Right lobe of liver (tissue), 6 donors: ENCODE results near the gene KRT71. TPM values are rescaled to one million over a fixed set of nuclear protein-coding genes. Genes with fewer than 3 reads are reported as not detected.
"Not testable (repeated sequence)": the region's sequence is repeated elsewhere in the genome, so short reads cannot be mapped to it uniquely, and the experiment has no call there.

Experiments used
- ATAC-seq, 4 donors: fragments of 200-7000 bp; cut with Tn5 transposase; one replicate each; pipeline ENCODE4 v1.9.1; 2020; ENCODE audit warnings: mild to moderate bottlenecking in 4 of 4, moderate library complexity in 4 of 4
- DNase-seq, 3 donors: peaks; one replicate each; pipeline ENCODE4 v3.0.0-alpha.2; 2020
- H3K27ac ChIP-seq, 3 donors: fragments of 200-600 bp; one replicate each; pipeline ENCODE4 v1.8.0; 2022
- H3K27me3 ChIP-seq, 2 donors: fragments of 200-600 bp; one replicate each; pipeline ENCODE4 v1.8.0; 2022
- H3K36me3 ChIP-seq, 4 donors: fragments of 200-600 bp; sonication (generic) in 1 of 4; one replicate each; pipeline versions ENCODE4 v1.5.1 to v1.8.0; 2017 to 2022; ENCODE audit warnings: control low read depth in 1 of 4
- H3K4me1 ChIP-seq, 4 donors: fragments of 200-600 bp; sonication (generic) in 1 of 4; one replicate each; pipeline versions ENCODE4 v1.5.1 to v1.8.0; 2017 to 2022; ENCODE audit warnings: control low read depth in 1 of 4
- H3K4me3 ChIP-seq, 3 donors: fragments of 200-600 bp; one replicate each; pipeline ENCODE4 v1.8.0; 2022
- H3K9me3 ChIP-seq, 4 donors: fragments of 200-600 bp; sonication (generic) in 1 of 4; one replicate each; pipeline versions ENCODE4 v1.5.1 to v1.8.0; 2017 to 2022; ENCODE audit warnings: control low read depth in 1 of 4
- CTCF ChIP-seq, 4 donors: fragments of 200-600 bp in 3 of 4; fragments of 450-650 bp in 1 of 4; IDR thresholded peaks; one replicate each; pipeline versions ENCODE4 v1.5.1 to v1.8.0; 2016 to 2022; ENCODE audit warnings: antibody characterized with exemption in 4 of 4, mild to moderate bottlenecking in 2 of 4
- POLR2A ChIP-seq: fragments of 450-650 bp; IDR thresholded peaks from one replicate; pipeline ENCODE4 v1.6.1; 2017; ENCODE audit warnings: antibody characterized with exemption, mild to moderate bottlenecking
- WGBS: methylation state at CpG from one replicate; pipeline ENCODE4 v1.1.6; 2018; ENCODE audit warnings: low coverage, low lambda C conversion rate; ENCODE audit not compliant: insufficient coverage; ENCODE audit errors: missing lambda C conversion rate; 5-methylcytosine and 5-hydroxymethylcytosine counted together
- intact Hi-C, 2 donors: fragments of 100-400 bp; cut with DNase I; formaldehyde crosslinking; loops; one replicate each; pipeline versions ENCODE4 v1.11.2 to v1.14.1; 2022
- total RNA-seq, 6 experiments: library from RNA; depleted of rRNA in 2 of 6; stranded (reverse); fragments of >200 nt in 2 of 6; fragmentation: NEBNext Ultra II Directional in 3 of 6; extraction: Animal tissue kit (Norgen Biotek cat#: 25700) in 3 of 6; gene quantifications; one replicate each; pipeline versions ENCODE4 v1.1.0 to v1.2.4, GENCODE V29; 2016 to 2023
- donor health status: DM: no; HTN: yes; CAD: no.
- donor health status: DM: no; HTN: no; CAD: no.
- donor health status: DM: no; HTN: no; CAD: no.
- donor health status: DM: no; HTN: yes; CAD: no.
- donor health status: DM: no; HTN: yes; CAD: no.

KRT71 gene
- total RNA-seq, 6 experiments from 2014 or later: not detected

DNA sequence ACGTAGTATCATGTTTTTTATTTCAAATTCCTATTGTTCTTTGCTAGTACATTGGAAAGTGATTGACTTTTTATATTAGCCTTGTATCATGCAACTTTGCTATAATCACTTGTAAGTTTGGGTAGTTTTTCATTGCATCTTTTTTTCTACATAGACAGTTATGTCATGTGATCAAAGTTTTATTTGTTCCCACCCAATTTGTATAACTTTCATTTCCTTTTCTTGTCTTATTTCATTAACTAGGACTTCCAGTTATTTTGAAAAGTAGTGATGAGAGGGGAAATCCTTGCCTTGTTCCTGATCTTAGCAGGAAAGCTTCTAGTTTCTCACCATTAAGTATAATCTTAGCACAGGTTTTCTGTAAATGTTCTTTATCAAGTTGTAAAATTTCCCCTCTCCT, 50.1 kb downstream of the KRT71 start:
- Histone ChIP-seq H3K4me1 (no peaks in the 10 kb centered on the region), H3K4me3 (no peak overlapping the region), H3K36me3 (no peaks in the 10 kb centered on the region), H3K9me3 (no peaks in the 10 kb centered on the region), H3K27me3 (no peaks in the 10 kb centered on the region), H3K27ac (no peak overlapping the region)
- 36% methylated on average over 1 of the region's 1 CpG for WGBS
- ATAC-seq (no peak), DNase-seq (no peak)
- no peak for TF ChIP-seq CTCF (IDR thresholded peaks at IDR 0.05)
- TF ChIP-seq POLR2A: no peak
- intact Hi-C loops: no loop called here

DNA sequence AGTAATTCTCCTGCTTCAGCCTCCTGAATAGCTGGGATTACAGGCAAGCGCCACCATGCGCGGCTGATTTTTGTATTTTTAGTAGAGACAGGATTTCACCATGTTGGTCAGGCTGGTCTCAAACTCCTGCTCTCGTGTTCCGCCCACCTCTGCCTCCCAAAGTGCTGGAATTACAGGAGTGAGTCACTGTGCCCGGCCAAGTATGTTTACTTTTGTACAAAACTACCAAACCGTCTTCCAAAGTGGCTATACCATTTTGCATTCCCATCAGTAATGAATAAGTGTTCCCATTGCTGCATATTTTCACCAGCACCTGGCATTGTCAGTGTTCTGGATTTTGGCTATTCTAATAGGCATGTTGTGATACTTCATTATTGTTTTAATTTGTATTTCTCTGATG, 51.5 kb downstream of the KRT71 start:
- intact Hi-C loops: no loop called here
- no peak for ATAC-seq
- Histone ChIP-seq H3K36me3 (no peaks in the 10 kb centered on the region), H3K9me3 (no peaks in the 10 kb centered on the region), H3K27ac (no peak overlapping the region), H3K4me3 (no peak overlapping the region), H3K27me3 (no peaks in the 10 kb centered on the region), H3K4me1 (no peaks in the 10 kb centered on the region)
- TF ChIP-seq CTCF (IDR thresholded peaks at IDR 0.05) (no peak), POLR2A (no peak)
- no peak for DNase-seq
- 88% methylated on average over 7 of the region's 7 CpGs for WGBS

DNA sequence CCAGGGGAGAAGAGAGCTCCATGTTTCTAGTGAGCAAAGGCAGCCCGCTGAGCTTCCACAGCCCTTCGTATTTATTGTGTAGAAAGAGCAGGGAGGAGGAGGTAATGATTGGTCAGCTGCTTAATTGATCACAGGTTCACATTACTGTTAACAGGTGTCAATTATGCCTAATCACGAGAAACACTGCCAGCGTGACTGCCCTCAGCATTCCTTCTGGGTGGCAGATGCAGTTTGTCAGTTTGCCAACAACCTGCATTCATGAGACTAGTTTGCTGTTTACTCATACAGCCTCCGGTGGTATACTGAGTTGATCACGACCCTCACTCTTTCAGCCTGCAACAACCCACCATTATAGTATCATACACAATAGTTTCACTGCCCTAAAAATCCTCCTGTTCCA, 52.4 kb downstream of the KRT71 start:
- ATAC-seq, H3K9me3 ChIP-seq, H3K4me3 ChIP-seq, H3K4me1 ChIP-seq, H3K27me3 ChIP-seq, H3K27ac ChIP-seq, intact Hi-C loops, DNase-seq, H3K36me3 ChIP-seq: not testable (repeated sequence)
- WGBS: 66% methylated on average over 4 of the region's 6 CpGs

DNA sequence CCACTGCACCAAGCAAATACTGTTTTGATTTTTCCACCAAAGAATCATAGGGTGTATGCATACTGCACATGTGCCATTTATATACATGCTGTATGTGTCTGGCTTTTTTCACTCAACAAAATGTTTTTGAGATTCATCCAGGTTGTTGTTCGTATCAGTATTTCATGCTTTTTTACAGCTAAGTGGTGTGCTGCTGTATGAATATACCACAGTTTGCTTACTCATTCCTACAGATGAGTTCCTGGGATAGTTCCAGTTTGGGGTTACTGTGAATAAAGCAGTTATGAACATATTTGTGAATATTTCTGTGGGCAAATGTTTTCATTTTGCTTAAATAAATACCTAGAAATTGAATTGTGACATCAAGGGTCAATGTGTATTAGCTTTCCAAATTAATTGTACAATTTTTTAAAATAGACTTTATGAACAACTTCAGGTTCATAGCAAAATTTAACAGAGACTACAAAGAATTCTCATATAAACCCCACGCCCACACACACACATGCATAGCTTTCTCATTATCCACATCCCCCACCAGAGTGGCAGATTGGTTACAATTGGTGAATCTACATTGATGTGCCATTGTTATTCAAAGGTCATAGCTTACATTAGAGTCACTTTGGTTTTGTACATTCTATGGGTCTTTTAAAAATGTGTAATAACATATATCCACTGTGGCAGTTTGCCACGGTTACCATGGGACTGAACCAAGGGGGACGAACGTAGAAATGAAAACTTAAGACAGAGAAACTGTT, 53.0 kb downstream of the KRT71 start:
- Histone ChIP-seq H3K27me3 (no peaks in the 10 kb centered on the region), H3K4me1 (no peaks in the 10 kb centered on the region), H3K36me3 (no peaks in the 10 kb centered on the region), H3K9me3 (no peaks in the 10 kb centered on the region), H3K27ac (no peak overlapping the region), H3K4me3 (no peak overlapping the region)
- WGBS: 55% methylated on average over 5 of the region's 5 CpGs
- TF ChIP-seq POLR2A (no peak), CTCF (IDR thresholded peaks at IDR 0.05) (no peak)
- intact Hi-C loops: no loop called here
- ATAC-seq: no peak
- DNase-seq: no peak

- Histone ChIP-seq H3K27me3 (no peaks in the 10 kb centered on the region), H3K9me3 (no peaks in the 10 kb centered on the region), H3K4me1 (no peaks in the 10 kb centered on the region), H3K27ac (no peak overlapping the region), H3K36me3 (no peaks in the 10 kb centered on the region), H3K4me3 (no peak overlapping the region)
- DNase-seq (no peak), ATAC-seq (no peak)
- 50% methylated on average over 1 of the region's 1 CpG for whole genome bisulfite sequencing
- no peak for TF ChIP-seq POLR2A
- TF ChIP-seq CTCF (IDR thresholded peaks at IDR 0.05): no peak
- intact Hi-C loops: no loop called here
Observed at GRCh38 chr12:52498946-52499345, 54.0 kb downstream of the KRT71 start.
